Lung (tissue), 12 donors: Measurements from ENCODE around the gene ERC2. TPM values are rescaled to one million over a fixed set of nuclear protein-coding genes. Genes with fewer than 3 reads are reported as not detected.

Source experiments
- ATAC-seq: fragments of 200-7000 bp; cut with Tn5 transposase; one replicate; pipeline ENCODE4 v1.9.1; 2020; ENCODE audit warnings: moderate number of reproducible peaks; ENCODE audit not compliant: insufficient read depth, low FRiP score
- DNase-seq, 3 donors: peaks; one replicate each; pipeline ENCODE4 v3.0.0-alpha.2; 2013 to 2017
- H3K27ac ChIP-seq, 2 donors: one replicate each; pipeline ENCODE4 v1.5.1; 2013; ENCODE audit warnings: mild to moderate bottlenecking in 2 of 2, moderate library complexity in 2 of 2, control low read depth in 1 of 2, inconsistent platforms in 1 of 2, low read depth in 1 of 2, low read length in 1 of 2
- H3K27me3 ChIP-seq, 3 donors: one replicate each; pipeline ENCODE4 v1.5.1; 2013; ENCODE audit warnings: low read length in 2 of 3; ENCODE audit not compliant: control insufficient read depth in 3 of 3, insufficient read depth in 3 of 3
- H3K36me3 ChIP-seq, 4 donors: one replicate each; pipeline ENCODE4 v1.5.1; 2013; ENCODE audit warnings: low read length in 4 of 4, mild to moderate bottlenecking in 1 of 4, moderate library complexity in 1 of 4; ENCODE audit not compliant: control insufficient read depth in 4 of 4, insufficient read depth in 4 of 4
- H3K4me1 ChIP-seq, 5 donors: one replicate each; pipeline ENCODE4 v1.5.1; 2013; ENCODE audit warnings: low read length in 5 of 5, mild to moderate bottlenecking in 2 of 5, moderate library complexity in 1 of 5; ENCODE audit not compliant: control insufficient read depth in 5 of 5, insufficient read depth in 5 of 5
- H3K4me3 ChIP-seq: one replicate; pipeline ENCODE4 v1.5.1; 2013; ENCODE audit warnings: mild to moderate bottlenecking, control low read depth, moderate library complexity
- H3K9ac ChIP-seq, 2 donors: one replicate each; pipeline ENCODE4 v1.5.1; 2013; ENCODE audit warnings: low read length in 2 of 2, control low read depth in 1 of 2; ENCODE audit not compliant: insufficient read depth in 1 of 2
- H3K9me3 ChIP-seq, 4 donors: one replicate each; pipeline ENCODE4 v1.5.1; 2013; ENCODE audit warnings: low read length in 3 of 4, mild to moderate bottlenecking in 1 of 4, moderate library complexity in 1 of 4; ENCODE audit not compliant: control insufficient read depth in 4 of 4, insufficient read depth in 3 of 4
- WGBS, 2 donors: extraction: QIAGEN DNeasy Blood & Tissue Kit; methylation state at CpG; one replicate each; pipeline ENCODE4 v1.1.7; 2013; 5-methylcytosine and 5-hydroxymethylcytosine counted together
- polyA plus RNA-seq, 2 donors: library from polyadenylated mRNA; stranded (reverse); fragments of 200-250 nt; gene quantifications; one replicate each; pipeline ENCODE4 v1.2.1, GENCODE V29; 2013
- total RNA-seq, 2 donors: library from RNA; depleted of rRNA in 1 of 2; stranded (reverse); fragments of >200 nt in 1 of 2; gene quantifications; one replicate each; pipeline ENCODE4 v1.2.1, GENCODE V29; 2014 to 2021
- TF ChIP-seq, protein P1 (sequence below): IDR thresholded peaks from 2 replicates; pipeline ENCODE4 v1.5.1; 2012; ENCODE audit warnings: mild to moderate bottlenecking; ENCODE audit errors: control extremely low read depth, extremely low read depth
- donor health status: control.
- donor health status: control.
- donor health status: Bipolar disorder and iron deficiency.
- donor health status: healthy.
- donor health status: DM: yes; HTN: yes; CAD: no.

ERC2 gene
- total and polyA plus RNA-seq, 4 donors, result 0.20 to 3.5 (median 0.97) TPM

DNA sequence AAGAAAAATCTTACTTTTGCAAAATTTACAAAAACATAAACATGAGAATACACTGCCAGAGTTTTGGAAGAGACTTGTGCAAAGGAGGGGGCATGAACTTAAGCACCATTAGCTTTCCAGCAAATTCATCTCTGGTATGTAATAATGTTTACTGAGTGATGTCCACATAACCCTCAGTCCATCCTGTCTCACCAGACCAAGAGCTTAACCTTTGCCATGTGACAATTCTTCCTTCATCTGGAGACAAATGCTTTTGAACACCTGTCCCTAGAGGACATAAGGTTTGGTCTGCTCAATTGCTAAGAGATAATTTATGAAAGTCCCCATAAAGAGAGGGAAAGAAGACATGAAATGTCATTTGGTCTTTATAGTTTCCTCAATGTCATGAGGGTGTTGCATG, 412.3 kb downstream of the ERC2 start:
- Histone ChIP-seq H3K9ac (no peak overlapping the region), H3K9me3 (no peaks in the 10 kb centered on the region), H3K27me3 (no peaks in the 10 kb centered on the region), H3K4me3 (no peak overlapping the region), H3K36me3 (no peaks in the 10 kb centered on the region), H3K27ac (no peak overlapping the region), H3K4me1 (peaks cover 0 to 7% (median 0%) of the 10 kb centered on the region in 5 donors)
- ATAC-seq (no peak), DNase-seq (no peak)
- TF ChIP-seq, protein P1, sequence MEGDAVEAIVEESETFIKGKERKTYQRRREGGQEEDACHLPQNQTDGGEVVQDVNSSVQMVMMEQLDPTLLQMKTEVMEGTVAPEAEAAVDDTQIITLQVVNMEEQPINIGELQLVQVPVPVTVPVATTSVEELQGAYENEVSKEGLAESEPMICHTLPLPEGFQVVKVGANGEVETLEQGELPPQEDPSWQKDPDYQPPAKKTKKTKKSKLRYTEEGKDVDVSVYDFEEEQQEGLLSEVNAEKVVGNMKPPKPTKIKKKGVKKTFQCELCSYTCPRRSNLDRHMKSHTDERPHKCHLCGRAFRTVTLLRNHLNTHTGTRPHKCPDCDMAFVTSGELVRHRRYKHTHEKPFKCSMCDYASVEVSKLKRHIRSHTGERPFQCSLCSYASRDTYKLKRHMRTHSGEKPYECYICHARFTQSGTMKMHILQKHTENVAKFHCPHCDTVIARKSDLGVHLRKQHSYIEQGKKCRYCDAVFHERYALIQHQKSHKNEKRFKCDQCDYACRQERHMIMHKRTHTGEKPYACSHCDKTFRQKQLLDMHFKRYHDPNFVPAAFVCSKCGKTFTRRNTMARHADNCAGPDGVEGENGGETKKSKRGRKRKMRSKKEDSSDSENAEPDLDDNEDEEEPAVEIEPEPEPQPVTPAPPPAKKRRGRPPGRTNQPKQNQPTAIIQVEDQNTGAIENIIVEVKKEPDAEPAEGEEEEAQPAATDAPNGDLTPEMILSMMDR, result no peak

DNA sequence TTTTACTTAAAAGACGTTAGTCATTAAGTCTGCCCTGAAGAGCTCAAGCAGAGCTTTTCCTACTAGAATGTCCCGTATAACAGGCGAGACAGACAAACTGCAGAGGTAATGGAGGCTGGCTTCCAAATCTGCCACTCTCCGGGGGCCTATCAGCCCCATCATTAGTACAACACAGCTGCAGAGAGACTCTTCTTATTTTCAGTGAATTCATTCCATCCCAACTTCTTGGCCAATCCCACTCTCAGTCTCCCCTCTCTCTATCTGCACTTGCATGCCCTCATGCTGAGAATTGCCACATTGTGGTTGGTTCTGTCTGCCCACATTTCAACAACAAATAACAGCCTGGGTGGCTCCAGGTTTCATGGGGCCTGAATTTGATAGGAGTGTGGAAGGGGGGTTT, 412.7 kb downstream of the ERC2 start:
- Histone ChIP-seq H3K9me3 (no peaks in the 10 kb centered on the region), H3K36me3 (no peaks in the 10 kb centered on the region), H3K4me3 (no peak overlapping the region), H3K27me3 (no peaks in the 10 kb centered on the region), H3K27ac (no peak overlapping the region), H3K9ac (no peak overlapping the region), H3K4me1 (peaks cover 0 to 7% (median 0%) of the 10 kb centered on the region in 5 donors)
- WGBS, 2 donors, result 72 to 76% methylated on average over 4 of the region's 4 CpGs
- TF ChIP-seq, protein P1, result no peak
- no peak for ATAC-seq
- no peak for DNase-seq

DNA sequence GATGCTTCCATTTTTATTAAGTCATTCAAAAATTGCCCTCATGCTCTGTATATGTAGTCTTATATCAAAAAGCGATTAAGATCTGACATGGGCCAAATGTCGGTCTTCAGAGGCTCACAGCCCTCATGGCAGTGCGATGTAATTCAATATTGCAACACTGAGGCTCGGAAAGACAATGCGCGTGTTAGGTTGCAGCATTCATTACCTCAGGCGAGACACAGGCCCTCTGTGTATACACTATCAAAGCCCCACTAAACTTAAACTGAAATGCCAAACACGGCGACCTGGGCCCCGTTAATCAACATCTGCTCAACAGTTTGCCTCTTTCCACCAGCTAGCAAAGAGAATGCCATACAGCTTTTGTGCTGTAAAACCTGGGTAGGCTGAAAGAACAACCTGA, 413.4 kb downstream of the ERC2 start:
- no peak overlapping the region for H3K4me3 ChIP-seq
- H3K27me3 ChIP-seq, result no peaks in the 10 kb centered on the region
- no peak overlapping the region for H3K9ac ChIP-seq
- TF ChIP-seq, protein P1, result no peak
- H3K4me1 ChIP-seq, result peaks cover 0 to 7% (median 0%) of the 10 kb centered on the region in 5 donors
- no peak overlapping the region for H3K27ac ChIP-seq
- no peaks in the 10 kb centered on the region for H3K9me3 ChIP-seq
- ATAC-seq (no peak), DNase-seq (no peak)
- 77 to 78% methylated on average over 10 of the region's 10 CpGs for WGBS, 2 donors
- no peaks in the 10 kb centered on the region for H3K36me3 ChIP-seq

DNA sequence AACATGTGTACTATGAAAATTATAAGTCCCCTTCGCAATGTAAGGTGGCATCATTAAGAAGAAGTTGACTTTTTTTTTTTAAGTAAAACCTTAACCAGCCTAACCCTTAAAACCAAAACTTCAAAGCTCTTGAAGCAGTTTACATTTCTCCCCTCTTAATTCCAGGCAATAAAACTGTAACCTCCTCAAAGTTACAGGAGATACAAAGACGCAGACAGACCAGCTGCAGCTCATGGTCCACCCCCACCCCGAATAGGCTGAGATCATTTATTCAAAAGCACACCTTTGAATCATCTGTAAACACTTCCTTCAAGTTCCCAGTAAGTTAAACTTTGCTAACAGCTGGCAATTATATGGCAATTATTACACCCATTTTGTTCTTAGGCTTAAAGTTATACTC, 414.5 kb downstream of the ERC2 start:
- ATAC-seq (no peak), DNase-seq (no peak)
- TF ChIP-seq, protein P1, result no peak
- peaks cover 0 to 7% (median 0%) of the 10 kb centered on the region in 5 donors for H3K4me1 ChIP-seq
- no peak overlapping the region for H3K27ac ChIP-seq
- 46 to 54% methylated on average over 3 of the region's 3 CpGs for WGBS, 2 donors
- H3K36me3 ChIP-seq, result no peaks in the 10 kb centered on the region
- H3K9ac ChIP-seq, result no peak overlapping the region
- no peaks in the 10 kb centered on the region for H3K9me3 ChIP-seq
- H3K4me3 ChIP-seq, result no peak overlapping the region
- H3K27me3 ChIP-seq, result peaks cover 0 to 5% (median 0%) of the 10 kb centered on the region in 3 donors
